Upper lobe of left lung (tissue), 4 donors: Measurements from ENCODE around the gene CNDP1.

ENCODE experiments used
- CTCF ChIP-seq, 6 experiments: fragments of 450-650 bp in 4 of 6; fragments of 200-600 bp in 2 of 6; sonication (generic) in 2 of 6; IDR thresholded peaks; one replicate each; pipeline ENCODE4 v1.5.1; 2016 to 2019; ENCODE audit warnings: antibody characterized with exemption in 6 of 6
- POLR2A ChIP-seq, 4 donors: fragments of 450-650 bp; IDR thresholded peaks; one replicate each; pipeline ENCODE4 v1.5.1; 2016 to 2017; ENCODE audit warnings: antibody characterized with exemption in 4 of 4, mild to moderate bottlenecking in 2 of 4

- no peak for TF ChIP-seq CTCF (IDR thresholded peaks at IDR 0.05)
- TF ChIP-seq POLR2A (IDR thresholded peaks at IDR 0.05): no peak
These were observed 92.0 kb downstream of the CNDP1 start for GRCh38 chr18:74626049-74626874.
